Muscle of back (tissue), 13 donors: ENCODE data around the gene ABHD8. TPM values are rescaled to one million over a fixed set of nuclear protein-coding genes. Genes with fewer than 3 reads are reported as not detected.

Source experiments
- DNase-seq, 3 donors: peaks; one replicate each; pipeline versions ENCODE4 v3.0.0 to v3.0.0-alpha.2; 2013
- long read RNA-seq, 9 donors: transcript quantifications; one replicate each; lab custom pipeline, GENCODE V29; 2026
- polyA plus RNA-seq, 10 donors: library from polyadenylated mRNA; unstranded; fragments of 120-200 nt; gene quantifications; one replicate each; pipeline ENCODE4 v1.2.1, GENCODE V29; 2013; ENCODE audit not compliant: insufficient read length in 10 of 10

The ABHD8 gene, protein sequence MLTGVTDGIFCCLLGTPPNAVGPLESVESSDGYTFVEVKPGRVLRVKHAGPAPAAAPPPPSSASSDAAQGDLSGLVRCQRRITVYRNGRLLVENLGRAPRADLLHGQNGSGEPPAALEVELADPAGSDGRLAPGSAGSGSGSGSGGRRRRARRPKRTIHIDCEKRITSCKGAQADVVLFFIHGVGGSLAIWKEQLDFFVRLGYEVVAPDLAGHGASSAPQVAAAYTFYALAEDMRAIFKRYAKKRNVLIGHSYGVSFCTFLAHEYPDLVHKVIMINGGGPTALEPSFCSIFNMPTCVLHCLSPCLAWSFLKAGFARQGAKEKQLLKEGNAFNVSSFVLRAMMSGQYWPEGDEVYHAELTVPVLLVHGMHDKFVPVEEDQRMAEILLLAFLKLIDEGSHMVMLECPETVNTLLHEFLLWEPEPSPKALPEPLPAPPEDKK
- polyA plus RNA-seq, result 1 to 10 TPM; 4.5 to 9.3 (median 5.8) TPM
- long read RNA-seq, donor 1, partial matches to known transcripts, result 115 of 119 reads
- long read RNA-seq, donor 1, other reads (novel, unspliced or antisense), result 0 of 119 reads
- long read RNA-seq, donor 2, partial matches to known transcripts, result 34 of 36 reads
- long read RNA-seq, donor 2, other reads (novel, unspliced or antisense), result 0 of 36 reads
- long read RNA-seq, donor 3, result 0 reads
- long read RNA-seq, donor 4, partial matches to known transcripts, result 12 of 42 reads
- long read RNA-seq, donor 4, other reads (novel, unspliced or antisense), result 28 of 42 reads
- long read RNA-seq, donor 5, partial matches to known transcripts, result 84 of 158 reads
- long read RNA-seq, donor 5, other reads (novel, unspliced or antisense), result 71 of 158 reads
- long read RNA-seq, donor 6, transcript ABHD8-201 (5 exons, 2,090 nt), result major isoform, 6 of 75 reads
- long read RNA-seq, donor 6, partial matches to known transcripts, result 0 of 75 reads
- long read RNA-seq, donor 6, other reads (novel, unspliced or antisense), result 69 of 75 reads
- long read RNA-seq, donor 7, partial matches to known transcripts, result 56 of 60 reads
- long read RNA-seq, donor 7, other reads (novel, unspliced or antisense), result 0 of 60 reads
- long read RNA-seq, donor 8, partial matches to known transcripts, result 27 of 30 reads
- long read RNA-seq, donor 8, other reads (novel, unspliced or antisense), result 0 of 30 reads
- long read RNA-seq, donor 9, result 0 reads

DNA sequence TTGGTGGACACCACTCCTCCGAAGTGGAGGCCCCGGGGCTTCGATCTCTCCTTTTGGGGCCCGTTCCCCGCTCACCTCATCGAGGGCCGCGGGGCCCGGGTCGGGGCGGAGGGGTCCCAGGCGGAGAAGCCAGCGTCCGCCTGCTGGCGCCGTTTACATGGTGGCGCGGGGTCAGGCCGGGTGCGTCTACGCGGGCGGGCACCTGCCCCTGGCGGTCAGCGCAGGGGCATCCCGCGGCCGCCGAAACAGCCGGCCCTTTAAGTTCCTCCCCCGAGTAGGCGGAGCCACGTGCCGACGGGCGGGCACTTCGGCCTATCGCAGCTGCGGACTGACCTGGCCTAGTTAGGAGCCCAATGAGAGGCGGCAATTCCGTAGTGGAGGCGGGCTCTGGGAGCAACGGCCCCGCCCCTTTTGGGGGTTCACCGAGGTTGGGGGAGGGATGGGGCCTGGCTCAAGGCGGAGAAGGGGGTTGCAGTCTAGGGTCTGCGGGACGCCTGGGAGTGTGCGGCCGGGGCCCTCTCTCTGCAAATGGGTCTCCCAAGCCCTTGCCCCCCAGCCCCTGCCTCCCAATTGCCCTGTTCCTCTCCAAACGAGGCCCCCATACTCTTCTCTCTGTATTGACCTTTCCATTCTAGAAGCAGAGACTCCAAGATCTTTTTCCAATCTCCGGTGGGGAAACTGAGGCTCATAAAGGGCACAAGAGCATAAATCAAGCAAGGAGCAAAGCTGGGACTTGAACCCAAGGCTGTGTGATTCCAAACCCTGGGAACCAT is at the start of gene ABHD8:
Gene ABHD8 (minus strand): TSS at position 259 of the 773 bp plus-strand sequence. CDS start 1,809 bp downstream, outside the sequence.
- peak; percentile 93 to 98 (median 96) for DNase-seq

DNA sequence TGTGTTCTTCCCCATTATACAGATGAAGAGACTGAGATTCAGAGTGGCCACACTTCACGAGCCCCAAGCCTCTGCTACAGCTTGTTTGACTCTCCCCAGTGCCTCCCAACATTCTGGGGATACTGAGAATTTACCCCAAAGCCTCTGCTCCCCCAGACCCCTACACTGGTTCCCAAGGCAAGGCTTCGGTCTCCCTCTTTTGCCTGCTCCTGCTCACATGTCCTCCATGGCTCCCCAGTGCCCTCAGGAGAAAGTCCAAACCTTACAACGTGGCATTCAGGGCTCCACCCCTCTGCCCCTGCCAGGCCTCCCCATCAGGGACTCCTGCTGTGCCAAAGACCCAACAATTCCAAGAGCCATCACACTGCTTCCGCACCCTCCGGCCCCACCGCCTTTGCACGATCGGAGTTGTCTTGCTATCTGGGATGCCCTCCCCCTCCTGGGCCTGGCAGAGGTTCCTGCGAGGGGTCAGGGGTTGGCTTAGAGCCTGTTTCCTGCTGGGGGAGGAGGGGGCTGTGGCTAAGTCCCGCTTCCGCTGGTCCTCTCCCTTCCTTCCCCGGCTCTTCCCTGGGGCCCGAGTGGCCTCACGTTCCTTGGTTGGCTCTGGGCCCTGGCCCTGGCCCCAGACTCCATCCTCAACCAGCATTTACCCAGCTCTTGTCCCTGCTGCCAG is 49.5 kb upstream of the ABHD8 start:
- no peak for DNase-seq

DNA sequence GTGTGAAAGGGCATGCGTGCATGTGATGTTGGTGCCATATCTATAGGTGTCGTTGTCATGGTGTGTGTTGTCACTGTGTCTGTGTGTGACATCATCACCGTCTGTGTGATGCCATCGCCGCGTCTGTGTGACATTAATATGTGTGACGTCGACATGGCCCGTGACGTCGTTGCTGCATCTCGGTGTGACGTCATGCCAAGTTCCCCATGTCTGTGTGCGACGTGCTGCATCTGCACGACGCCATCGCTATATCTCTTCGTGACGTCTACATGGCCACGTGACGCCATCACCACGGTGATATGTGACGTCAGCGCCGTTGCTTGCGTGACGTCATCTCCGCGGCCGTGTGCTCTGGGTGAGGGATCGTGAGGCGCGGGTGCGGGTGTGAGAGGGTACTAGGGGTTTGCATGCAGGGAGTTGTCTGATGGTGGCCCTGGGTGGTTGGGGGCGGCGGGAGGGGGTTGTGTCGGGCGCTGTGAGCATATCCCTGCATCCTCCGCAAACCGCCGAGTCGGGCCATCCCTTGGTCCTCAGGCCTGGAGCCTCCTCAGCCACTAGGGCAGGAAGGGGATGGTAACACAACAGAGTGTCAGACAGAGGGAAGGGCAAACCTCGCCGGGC is 48.7 kb upstream of the ABHD8 start:
- no peak for DNase-seq

DNA sequence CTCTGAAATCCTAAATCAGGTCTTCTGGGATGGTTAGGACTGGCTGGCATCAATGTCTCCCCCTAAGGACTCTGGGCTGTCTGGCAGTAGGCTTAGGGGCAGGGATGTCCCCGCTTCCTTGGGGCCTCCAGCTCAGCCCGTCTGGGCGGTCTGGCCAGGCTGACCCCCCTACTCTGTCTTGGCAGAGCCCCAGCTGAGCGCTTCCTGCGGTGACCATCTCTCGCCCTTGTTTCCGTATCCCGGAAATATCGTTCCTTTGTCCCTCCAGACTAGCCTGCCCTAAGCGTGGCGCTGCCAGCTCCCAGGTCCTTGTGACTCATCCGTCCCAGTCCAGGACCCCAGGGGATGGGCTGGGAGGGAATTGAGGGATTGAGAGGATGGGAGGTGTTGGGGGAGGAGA is 45.5 kb upstream of the ABHD8 start:
- DNase-seq, result peak in 2 of 3 donors; percentile 71 to 79

DNA sequence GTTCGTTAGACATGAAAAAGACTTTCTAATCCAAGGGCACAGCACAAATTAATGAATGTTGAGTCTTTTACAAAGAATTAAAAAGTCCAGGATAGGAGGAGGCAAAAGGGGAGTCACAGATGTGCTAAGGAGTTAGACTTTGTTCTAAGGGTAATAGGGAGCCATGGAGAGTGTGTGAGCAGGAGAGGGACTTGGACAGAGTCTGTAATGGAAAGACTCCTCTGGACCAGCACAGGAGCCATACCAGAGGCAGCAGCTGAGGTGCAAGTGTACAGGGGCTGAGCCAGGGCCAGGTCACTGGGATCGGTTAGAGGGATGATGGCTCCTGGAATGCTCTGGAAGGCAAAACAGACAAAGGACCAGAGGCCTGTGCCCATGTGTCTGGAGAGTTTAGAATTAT is 44.7 kb upstream of the ABHD8 start:
- peak in 1 of 3 donors; percentile 7 for DNase-seq

DNA sequence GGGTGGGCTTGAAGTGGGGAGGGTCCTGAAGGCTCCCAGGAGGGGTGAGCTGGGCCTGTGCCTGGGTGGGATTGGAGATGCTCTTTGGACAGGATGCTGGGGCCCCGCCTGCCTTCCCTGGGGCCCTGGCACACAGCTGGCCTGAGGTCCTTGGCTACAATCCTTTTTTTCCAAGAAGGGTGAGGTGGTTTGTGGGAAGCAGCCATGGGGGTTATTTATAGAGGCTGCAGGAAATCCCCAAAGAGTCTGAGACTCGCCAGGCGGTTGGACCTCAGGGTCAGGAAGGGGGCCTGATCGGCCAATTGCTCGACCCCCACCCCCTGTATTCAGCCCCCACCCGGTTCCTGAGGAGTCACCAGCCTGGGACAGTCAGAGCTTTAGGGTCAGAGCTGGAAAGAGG is 44.1 kb upstream of the ABHD8 start:
- DNase-seq, result peak in 1 of 3 donors; percentile 50

DNA sequence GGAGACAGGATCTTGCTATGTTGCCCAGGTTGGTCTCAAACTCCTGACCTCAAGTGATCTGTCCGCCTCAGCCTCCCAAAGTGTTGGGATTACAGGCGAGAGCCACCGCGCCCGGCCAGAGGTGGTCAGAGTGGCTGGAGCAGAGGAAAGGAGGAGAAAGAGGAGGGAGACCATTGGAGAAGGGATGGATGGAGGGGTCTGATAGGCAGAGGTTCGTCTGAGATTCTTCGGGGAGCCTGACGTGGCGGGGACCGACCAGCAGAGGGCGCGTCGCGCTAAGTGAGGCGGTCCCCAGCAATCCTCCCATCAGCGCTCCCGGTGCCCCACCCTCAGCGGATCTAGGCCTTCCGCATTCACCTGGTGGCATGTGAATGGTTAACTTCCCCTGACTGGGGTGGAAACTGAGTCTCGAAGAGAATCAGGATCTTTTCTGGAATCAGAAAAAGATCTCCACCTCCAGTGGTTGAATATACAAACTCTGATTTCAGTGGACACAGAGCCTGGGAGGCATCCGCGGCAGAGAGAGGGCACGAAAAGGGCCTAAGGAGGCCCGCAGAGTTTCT is 43.0 kb upstream of the ABHD8 start:
- peak in 2 of 3 donors; percentile 79 to 81 for DNase-seq

DNA sequence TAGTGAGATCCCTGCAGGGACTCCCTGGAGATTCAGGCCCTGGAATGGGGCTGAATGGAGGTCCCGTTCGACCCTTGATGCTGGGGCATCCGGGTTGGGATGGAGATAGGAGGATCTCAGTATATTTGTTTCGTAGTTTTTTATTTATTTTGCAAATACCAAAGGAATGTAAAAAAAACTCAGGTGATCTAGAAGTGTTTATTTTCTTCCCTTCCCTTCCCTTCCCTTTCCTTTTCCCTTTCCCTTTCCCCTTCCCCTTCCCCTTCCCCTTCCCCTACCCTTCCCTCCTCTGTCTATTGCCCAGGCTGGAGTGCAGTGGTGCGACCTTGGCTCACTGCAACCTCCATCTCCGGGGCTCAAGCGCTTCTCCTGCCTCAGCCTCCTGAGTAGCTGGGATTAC is 38.6 kb upstream of the ABHD8 start:
- no peak for DNase-seq

DNA sequence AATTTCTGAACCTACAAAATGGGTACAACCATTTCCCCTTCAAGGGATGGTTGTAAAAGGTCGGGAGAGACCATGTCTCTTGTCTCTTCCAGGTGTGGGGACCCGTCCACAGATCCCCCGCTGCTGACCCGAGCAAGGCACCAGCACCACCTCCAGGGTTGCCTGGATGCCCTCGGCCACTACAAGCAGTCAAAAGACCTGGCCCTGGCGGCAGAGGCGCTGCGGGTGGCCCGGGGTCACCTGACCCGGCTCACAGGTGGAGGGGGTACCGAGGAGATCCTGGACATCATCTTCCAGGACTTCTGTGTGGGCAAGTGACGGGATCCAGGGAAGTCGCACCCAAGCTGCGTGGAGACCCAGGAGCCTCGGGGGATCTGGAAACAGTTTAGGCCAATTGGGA is 38.2 kb upstream of the ABHD8 start:
- DNase-seq, result no peak

DNA sequence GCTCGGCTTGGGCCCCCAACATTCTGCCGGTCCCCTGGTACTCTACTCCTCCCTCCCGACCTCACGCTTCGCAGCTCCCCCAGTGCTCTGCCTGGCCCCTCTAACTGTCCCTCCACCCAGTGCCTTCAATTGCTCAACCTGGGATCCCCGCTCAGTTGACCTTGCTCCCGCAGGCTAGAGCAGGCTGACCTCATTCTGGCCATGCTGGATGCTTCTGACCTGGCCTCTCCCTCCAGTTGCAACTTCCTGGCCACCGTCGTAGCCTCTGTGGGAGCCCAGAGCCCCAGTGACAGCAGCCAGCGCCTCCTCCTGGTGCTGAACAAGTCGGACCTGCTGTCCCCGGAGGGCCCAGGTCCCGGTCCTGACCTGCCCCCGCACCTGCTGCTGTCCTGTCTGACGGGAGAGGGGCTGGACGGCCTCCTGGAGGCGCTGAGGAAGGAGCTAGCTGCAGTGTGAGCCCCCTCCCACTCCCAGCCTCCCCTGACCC is 37.7 kb upstream of the ABHD8 start:
- DNase-seq, result no peak

DNA sequence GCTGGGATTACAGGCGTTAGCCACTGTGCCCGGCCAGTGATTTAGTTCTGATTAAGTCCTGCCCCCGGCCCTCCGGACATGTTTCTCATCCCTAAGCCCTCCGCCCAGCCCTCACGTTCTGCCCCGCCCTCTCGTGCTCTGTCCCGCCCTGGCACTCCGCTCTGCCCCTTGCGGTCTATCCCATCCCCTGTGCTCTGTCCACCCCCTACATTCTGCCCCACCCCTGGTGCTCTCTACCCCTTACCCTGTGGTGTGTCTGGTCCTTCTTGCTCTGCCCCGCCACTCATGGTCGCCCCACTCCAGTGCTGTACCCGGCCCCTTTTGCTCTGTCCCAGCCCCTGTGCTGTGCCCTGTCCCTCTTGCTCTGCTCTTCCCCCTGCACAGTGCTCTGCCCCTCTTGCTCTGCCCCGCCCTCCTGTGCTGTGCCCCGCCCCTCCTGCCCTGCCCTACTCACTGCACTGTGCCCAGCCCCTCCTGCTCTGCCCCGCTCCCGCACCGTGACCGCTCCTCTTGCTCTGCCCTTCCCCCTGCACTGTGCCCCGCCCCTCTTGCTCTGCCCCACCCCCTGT is 37.2 kb upstream of the ABHD8 start:
- no peak for DNase-seq

DNA sequence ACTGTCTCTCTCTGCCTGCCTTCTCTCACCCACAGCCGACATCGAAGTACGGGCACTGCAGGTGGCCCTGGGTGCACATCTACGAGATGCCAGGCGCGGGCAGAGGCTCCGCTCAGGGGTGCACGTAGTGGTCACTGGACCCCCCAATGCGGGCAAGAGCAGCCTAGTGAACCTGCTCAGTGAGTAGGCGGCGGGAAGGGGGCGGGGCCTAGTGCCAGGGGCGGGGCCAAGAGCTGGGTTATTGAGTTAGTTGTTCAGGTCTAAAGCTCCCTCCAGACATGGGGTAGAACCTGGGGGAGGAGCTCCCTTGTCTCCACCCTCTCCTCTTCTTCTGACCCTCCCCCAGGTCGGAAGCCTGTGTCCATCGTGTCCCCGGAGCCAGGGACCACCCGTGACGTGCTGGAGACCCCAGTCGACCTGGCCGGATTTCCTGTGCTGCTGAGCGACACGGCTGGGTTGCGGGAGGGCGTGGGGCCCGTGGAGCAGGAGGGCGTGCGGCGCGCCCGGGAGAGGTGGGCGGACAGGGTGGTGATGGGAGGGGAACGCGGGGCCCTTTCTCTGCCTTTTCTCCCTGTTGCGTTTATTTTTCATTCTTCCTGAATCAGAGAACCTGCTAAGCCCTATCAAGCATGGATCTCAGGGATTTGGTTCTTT is 36.0 kb upstream of the ABHD8 start:
- no peak for DNase-seq

DNA sequence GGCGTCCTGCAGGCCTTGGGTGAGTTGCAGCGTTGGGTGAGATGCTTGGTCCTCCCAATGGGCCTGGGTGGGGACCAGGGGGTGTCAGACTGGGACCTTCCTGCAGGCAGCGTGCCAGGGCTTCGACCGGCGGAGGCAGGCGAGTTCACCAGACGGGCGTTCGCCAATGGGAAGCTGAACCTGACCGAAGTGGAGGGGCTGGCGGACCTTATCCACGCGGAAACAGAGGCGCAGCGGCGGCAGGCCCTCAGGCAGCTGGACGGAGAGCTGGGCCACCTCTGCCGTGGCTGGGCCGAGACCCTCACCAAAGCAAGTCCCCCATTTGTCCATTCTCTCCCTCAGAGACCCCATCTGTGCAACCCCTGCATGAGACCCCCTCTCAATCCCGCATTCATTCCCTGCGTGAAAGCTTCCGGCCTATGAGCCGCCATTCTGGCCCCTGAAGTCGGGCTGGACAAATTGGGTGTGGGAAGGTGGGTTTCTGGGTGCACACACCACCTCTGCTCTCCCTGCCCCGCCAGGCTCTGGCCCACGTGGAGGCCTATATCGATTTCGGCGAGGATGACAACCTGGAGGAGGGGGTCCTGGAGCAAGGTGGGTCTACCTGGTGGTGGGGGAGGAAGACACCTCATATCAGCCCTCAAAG is 35.3 kb upstream of the ABHD8 start:
- DNase-seq, result no peak

DNA sequence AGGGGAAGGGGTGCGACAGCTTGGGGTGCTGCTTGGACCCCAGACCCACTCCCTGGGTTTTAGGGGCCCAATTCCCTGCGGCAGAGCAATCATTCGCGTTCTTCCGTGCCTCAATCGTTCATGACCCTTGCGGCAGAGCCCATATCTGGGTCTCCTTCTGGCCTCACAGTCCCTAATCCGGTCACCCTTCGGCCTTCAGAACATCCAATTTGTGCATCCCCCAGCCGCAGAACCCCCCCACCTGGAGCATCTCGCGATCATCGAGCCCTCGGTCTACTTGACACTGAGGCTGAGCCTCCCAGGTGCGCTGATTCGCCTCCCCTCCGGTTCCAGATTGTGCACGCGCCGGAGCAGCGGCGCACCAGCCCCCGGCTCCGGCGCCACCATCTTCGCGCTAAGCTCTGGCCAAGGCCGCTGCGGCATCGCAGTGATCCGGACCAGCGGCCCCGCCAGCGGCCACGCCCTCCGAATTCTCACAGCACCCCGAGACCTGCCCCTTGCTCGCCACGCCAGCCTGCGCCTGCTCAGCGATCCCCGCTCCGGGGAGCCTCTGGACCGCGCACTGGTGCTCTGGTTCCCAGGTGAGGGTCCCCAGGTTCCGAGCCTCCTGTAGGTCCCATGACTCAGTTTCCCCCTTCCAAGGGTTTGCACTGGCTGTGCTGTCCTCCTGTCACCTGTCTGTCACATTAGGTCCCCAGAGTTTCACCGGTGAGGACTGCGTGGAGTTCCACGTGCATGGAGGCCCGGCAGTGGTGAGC is 34.6 kb upstream of the ABHD8 start:
- no peak for DNase-seq

DNA sequence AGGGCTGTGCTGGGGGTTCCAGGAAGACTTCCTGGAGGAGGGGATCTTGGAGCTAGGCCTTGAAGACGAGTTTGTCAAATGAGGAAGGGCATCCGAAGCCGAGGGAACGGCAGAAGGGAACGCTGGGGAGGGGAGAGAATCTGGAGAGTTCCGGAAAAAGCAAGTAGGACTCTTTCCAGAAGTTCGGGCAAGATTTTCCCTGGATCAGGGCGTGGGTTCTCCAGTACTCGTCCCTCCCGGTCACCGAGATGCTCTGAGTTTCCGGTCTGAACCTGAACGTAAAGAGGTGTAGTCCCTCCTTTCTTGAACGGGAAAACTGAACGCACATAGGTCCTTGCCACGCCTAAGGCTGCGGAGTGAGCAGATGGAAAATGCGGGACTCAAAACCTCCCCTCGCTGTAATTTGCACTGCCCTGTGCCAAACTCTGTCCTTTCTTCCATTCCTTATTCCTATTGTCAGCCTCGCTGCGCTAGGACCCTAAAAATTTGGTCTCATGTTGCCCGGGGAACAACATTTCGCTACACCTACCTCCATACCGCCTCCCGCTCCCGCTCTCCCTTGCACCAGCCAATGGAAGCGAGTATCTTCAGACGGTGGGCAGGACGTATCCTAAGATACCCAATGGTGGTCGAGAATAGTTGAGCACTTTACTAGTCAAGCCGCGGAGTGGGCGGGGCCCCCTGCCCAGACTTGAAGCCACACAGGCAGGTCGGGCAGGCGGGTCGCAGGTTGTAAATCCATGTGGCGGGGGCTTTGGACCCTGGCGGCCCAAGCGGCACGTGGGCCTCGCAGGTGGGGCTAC is 33.8 kb upstream of the ABHD8 start, which contains the start of gene GTPBP3:
Gene GTPBP3 (plus strand): TSS at position 682 of the 803 bp plus-strand sequence. CDS start 59 bp downstream, at position 741.
- peak; percentile 98 to 99 (median 99) for DNase-seq

DNA sequence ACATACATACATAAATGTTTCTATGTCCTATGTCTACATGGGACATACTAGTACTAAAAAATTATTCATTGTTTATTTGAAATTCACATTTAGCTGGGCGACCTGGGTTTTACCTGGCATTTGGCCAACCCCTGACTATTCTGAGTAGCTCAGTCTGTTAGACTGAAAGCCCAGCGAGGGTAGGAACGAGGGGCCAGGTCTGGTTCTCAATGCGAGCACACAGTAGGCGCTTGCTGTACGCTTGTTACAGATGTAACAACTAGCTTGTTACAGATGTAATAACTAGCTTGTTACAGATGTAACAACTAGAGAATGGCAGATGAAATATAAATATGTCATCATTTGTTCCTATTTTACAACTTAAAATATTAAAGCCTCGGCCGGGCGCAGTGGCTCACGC is 32.4 kb upstream of the ABHD8 start:
- no peak for DNase-seq
